Measurements from ENCODE around the gene DDX54. TPM values are rescaled to one million over a fixed set of nuclear protein-coding genes. Genes with fewer than 3 reads are reported as not detected.
A peak's percentile ranks its signal among the peaks of the same experiment; 100 is the strongest.

The DDX54 gene
- total RNA-seq, 1 experiment from 2014 or later, result 80.1 TPM

DNA sequence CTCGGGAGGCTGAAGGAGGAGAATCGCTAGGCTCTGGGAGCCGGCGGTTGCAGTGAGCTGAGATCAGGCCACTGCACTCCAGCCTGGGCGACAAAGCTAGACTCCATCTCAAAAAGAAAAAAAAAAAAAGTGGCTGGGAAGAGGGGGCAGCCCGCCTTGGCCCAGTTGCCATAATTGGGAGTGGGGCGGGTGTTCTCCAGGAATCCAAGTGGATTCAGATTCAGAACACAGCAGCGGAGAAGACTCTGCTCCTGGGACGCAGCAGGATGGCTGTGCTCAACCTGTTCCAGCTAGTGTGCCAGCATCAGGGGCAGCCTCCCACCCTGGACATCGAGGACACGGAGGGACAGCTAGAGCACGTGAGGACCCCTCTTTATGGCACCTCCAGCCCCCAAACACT lies 30.2 kb downstream of the DDX54 start:
- H3K4me3 ChIP-seq, result no peak overlapping the region

DNA sequence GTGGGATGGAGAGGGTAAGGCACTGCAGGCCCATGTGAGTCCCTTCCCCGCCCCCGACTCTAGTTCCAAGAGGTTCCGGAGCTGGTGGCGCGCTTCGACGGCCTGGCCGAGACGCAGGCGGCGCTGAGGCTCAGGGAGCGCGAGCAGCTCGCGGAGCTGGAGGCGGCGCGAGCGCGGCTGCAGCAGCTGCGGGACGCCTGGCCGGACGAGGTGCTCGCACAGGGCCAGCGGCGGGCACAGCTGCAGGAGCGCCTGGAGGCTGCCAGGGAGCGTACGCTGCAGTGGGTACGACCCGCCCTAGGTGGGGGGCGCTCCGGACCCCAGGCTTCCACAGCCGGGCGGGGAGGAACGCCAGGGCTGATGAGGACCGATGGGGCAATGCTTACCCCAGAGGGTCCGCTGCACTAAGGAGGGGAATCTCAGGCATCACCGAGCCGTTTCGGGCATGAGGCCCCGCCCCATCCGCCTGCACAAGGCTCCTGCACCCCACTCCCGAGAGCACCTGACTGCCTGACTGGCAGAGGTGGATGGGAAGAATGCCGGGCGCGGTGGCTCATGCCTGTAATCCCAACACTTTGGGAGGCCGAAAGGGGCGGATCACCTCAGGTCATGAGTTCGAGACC lies 30.8 kb downstream of the DDX54 start:
- H3K27ac ChIP-seq, result no peak overlapping the region
- CTCF ChIA-PET, result interaction anchor here (0.6 to 2.9 kb wide), 3 partner anchors 19 to 162 kb away, joined by 3 to 21 read pairs (median 3); partner anchors contain the start of gene RASAL1
- intact Hi-C loops (cut with micrococcal nuclease; ENCODE audit: unreplicated experiment), result loop anchor here (10.0 kb wide), 1 partner anchor 250 kb away; the partner anchor contains the start of gene OAS1

More for the DNA sequence above, 30.2 kb downstream of the DDX54 start:
- no peak for TF ChIP-seq EZH2 (IDR thresholded peaks at IDR 0.05; ENCODE audit: low read depth)
- TF ChIP-seq, protein P1, sequence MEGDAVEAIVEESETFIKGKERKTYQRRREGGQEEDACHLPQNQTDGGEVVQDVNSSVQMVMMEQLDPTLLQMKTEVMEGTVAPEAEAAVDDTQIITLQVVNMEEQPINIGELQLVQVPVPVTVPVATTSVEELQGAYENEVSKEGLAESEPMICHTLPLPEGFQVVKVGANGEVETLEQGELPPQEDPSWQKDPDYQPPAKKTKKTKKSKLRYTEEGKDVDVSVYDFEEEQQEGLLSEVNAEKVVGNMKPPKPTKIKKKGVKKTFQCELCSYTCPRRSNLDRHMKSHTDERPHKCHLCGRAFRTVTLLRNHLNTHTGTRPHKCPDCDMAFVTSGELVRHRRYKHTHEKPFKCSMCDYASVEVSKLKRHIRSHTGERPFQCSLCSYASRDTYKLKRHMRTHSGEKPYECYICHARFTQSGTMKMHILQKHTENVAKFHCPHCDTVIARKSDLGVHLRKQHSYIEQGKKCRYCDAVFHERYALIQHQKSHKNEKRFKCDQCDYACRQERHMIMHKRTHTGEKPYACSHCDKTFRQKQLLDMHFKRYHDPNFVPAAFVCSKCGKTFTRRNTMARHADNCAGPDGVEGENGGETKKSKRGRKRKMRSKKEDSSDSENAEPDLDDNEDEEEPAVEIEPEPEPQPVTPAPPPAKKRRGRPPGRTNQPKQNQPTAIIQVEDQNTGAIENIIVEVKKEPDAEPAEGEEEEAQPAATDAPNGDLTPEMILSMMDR (conservative IDR thresholded peaks at IDR 0.05), result no peak
- H2AFZ ChIP-seq, result no peak overlapping the region
- H3K27me3 ChIP-seq (ENCODE audit: insufficient read depth, low read depth), result no peaks in the 10 kb centered on the region
- DNase-seq, result no peak
- intact Hi-C loops (cut with micrococcal nuclease; ENCODE audit: unreplicated experiment), result loop anchor here (10.0 kb wide), 1 partner anchor 250 kb away; the partner anchor contains the start of gene OAS1
- 0 out of 2 replicates have a peak, but pooled peaks cover 8% of the 10 kb centered on the region for H3K4me1 ChIP-seq (replicated peaks; ENCODE audit: insufficient read depth)
- CTCF ChIA-PET, result no interaction called here
- H3K9me2 ChIP-seq (ENCODE audit: insufficient read depth), result no peaks in the 10 kb centered on the region
- 0 out of 2 replicates have a peak, but pooled peaks cover 6% of the 10 kb centered on the region for H4K20me1 ChIP-seq (ENCODE audit: insufficient read depth)
- H3K27ac ChIP-seq, result no peak overlapping the region
- H3K9me3 ChIP-seq (ENCODE audit: insufficient read depth, low read depth), result no peaks in the 10 kb centered on the region
- no TSS peak for BruUV-seq (replicated peaks)
- POLR2A ChIA-PET (ENCODE audit: unreplicated experiment), result no interaction called here
- H3K79me2 ChIP-seq (ENCODE audit: low read depth), result no peaks in the 10 kb centered on the region
- H3K36me3 ChIP-seq (ENCODE audit: low read depth), result no peaks in the 10 kb centered on the region
- no peak overlapping the region for H3K4me2 ChIP-seq
- H3F3A ChIP-seq (ENCODE audit: insufficient read depth, low read depth), result peaks cover 27% of the 10 kb centered on the region; the same call in 1 of the 2 replicates

More for the DNA sequence above, 30.8 kb downstream of the DDX54 start:
- H2AFZ ChIP-seq, result no peak overlapping the region
- H4K20me1 ChIP-seq (ENCODE audit: insufficient read depth), result 0 out of 2 replicates have a peak, but pooled peaks cover 5% of the 10 kb centered on the region
- H3K4me3 ChIP-seq, result no peak overlapping the region
- H3K9me2 ChIP-seq (ENCODE audit: insufficient read depth), result no peaks in the 10 kb centered on the region
- H3K4me2 ChIP-seq, result no peak overlapping the region
- no peaks in the 10 kb centered on the region for H3K27me3 ChIP-seq (ENCODE audit: insufficient read depth, low read depth)
- POLR2A ChIA-PET (ENCODE audit: unreplicated experiment), result interaction anchor here (0.6 kb wide), 1 partner anchor 1151 kb away, joined by 3 read pairs; no protein-coding TSS in a partner anchor
- TF ChIP-seq, protein P1 (conservative IDR thresholded peaks at IDR 0.05), result no peak
- TF ChIP-seq EZH2 (IDR thresholded peaks at IDR 0.05; ENCODE audit: low read depth), result no peak
- H3K79me2 ChIP-seq (ENCODE audit: low read depth), result no peaks in the 10 kb centered on the region
- BruUV-seq (replicated peaks), result no TSS peak
- peak in 1 of 2 experiments; percentile 48 for DNase-seq
- no peaks in the 10 kb centered on the region for H3K36me3 ChIP-seq (ENCODE audit: low read depth)
- no peaks in the 10 kb centered on the region for H3K9me3 ChIP-seq (ENCODE audit: insufficient read depth, low read depth)
- H3K4me1 ChIP-seq (replicated peaks; ENCODE audit: insufficient read depth), result peaks cover 14% of the 10 kb centered on the region; the same call in 1 of the 2 replicates
- H3F3A ChIP-seq (ENCODE audit: insufficient read depth, low read depth), result peaks cover 26% of the 10 kb centered on the region; the same call in 1 of the 2 replicates

Data from PC-9 (cell line).